ENCODE data around the gene KCNK4. TPM values are rescaled to one million over a fixed set of nuclear protein-coding genes. Genes with fewer than 3 reads are reported as not detected.

KCNK4 gene
- total RNA-seq, 1 donor from 2014 or later: not detected

DNA sequence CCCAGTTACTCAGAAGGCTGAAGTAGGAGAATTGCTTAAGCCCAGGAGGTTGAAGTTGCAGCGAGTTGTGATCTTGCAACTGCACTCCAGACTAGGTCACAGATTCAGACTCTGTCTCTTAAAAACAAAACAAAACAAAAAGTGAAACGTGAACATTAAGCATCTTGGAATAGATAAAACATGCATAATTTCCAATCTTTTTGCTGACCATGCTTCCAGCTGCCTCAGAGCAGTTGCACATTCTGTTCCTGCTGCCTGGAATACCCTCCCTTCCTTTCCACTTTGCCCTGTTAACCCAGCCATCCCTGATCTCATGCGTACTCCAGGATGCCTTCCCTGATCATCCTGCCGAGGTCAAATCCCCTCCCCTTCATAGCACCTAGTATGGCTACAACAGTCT lies 48.2 kb downstream of the KCNK4 start:
- intact Hi-C loops (cut with micrococcal nuclease): no loop called here
- DNase-seq (no peak), ATAC-seq (no peak)

DNA sequence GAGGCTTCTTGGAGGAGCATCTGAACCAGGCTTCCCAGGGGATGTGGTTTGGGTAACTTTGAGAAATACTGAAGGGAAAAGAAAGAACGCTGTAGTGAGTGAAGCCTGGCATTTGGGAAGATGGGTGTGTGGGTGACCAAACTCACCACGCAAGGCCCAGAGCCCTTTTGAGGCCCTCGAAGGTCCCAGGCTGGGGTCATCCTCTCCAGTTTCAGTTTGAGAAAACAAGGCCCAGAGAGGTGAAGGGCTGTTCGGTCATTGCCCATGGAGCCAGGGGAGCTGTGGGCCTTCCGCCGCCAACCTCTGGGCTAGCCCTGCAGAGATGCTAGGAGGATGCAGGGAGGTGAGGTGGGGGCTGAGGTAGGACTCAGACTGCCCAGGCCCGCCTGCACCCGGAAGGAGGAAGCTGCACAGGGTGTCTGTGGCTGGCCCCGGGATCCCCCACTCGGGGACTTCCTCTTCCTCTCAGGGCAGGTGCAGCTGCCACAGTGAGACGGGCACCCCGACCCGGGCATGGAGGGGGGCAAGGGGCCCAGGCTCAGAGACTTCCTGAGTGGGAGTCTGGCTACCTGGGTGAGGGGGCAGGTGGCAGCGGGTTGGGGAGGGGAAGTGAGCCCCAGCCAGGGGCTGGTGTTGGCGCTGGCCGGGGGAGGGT lies 48.8 kb downstream of the KCNK4 start, which contains the start of gene CCDC88B:
Gene CCDC88B (plus strand): TSS at position 451 of the 655 bp plus-strand sequence. CDS start 63 bp downstream, at position 514.
- peak; percentile 76 for DNase-seq
- ATAC-seq: peak; percentile 6
- intact Hi-C loops (cut with micrococcal nuclease): no loop called here

DNA sequence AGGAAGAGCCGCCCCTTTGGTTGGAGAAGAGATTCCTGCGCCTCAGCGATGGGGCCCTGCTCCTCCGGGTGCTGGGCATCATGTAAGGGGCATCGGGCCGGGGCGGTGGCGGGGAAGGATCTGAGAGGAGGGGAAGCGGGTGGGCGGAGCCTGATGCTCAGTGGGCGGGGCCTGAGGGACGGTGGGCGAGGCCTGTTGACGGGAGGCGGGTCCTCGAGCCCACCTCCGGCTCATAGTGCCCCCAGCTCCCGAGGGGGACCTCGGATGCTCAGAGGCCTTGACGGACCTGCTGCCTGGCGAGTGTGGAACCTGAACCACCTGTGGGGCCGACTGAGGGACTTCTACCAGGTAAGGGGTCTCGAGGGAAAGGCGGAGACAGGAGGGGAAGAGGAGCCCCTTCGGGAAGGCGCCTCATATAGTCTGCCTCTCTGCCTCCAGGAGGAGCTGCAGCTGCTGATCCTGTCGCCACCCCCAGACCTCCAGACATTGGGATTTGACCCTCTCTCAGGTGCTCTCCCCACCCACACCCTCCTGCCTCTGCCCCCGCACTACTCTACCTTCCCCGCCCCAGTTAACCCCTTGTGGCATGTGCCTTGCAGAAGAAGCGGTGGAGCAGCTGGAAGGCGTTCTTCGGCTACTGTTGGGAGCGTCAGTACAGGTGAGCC lies 49.7 kb downstream of the KCNK4 start:
- DNase-seq (peak; percentile 65), ATAC-seq (no peak)
- intact Hi-C loops (cut with micrococcal nuclease): no loop called here

DNA sequence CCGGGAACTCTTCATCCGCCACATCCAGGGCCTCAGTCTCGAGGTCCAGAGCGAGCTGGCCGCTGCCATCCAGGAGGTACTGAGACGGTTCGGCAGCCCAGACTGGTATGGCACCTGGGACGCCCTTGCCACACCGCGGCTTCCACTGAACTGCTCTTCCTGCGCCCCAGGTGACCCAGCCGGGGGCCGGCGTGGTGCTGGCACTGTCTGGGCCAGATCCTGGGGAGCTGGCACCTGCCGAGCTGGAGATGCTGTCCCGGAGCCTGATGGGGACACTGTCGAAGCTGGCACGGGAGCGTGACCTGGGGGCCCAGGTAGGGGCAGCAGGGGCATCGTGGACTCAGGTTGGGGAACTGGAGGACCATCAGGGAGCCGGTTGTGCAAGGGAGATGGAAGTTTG lies 50.3 kb downstream of the KCNK4 start:
- no peak for DNase-seq
- ATAC-seq: no peak
- intact Hi-C loops (cut with micrococcal nuclease): no loop called here

DNA sequence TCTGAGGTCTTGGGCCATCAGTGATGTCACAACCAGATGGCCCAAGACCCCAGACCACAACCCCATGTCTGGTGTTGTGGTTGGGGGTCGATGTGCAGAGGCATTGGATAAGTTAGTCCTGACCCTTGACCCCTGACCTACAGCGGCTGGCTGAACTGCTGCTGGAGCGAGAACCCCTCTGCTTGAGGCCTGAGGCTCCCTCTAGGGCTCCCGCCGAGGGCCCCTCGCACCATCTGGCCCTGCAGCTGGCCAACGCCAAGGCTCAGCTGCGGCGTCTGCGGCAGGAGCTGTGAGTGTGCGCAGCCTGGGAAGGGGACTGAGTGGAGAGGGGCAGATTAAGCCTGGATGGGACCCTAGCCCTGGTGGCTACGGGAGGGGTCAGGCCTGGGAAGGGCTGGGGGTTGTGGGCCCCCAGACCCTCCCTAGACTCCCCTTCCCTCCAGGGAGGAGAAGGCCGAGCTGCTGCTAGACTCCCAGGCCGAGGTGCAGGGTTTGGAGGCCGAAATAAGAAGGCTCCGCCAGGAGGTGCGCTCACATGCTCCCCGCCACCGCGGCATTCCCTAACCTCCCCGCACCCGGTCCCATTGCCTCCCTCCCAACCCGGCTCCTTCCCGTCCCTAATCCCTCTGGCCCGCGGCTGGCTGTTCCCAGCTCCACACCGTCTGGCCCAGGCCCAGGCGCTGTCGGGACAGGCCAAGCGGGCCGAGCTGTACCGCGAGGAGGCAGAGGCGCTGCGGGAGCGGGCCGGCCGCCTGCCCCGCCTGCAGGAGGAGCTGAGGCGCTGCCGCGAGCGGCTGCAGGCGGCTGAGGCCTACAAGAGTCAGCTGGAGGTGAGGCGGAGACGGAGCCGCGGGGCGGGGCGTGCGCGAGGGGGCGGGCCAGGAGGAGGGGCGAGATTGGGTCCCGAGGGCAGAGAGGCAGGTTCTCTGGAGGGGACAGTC lies 51.0 kb downstream of the KCNK4 start:
- ATAC-seq: peak; percentile 95
- peak; percentile 94 for DNase-seq
- intact Hi-C loops (cut with micrococcal nuclease): no loop called here

DNA sequence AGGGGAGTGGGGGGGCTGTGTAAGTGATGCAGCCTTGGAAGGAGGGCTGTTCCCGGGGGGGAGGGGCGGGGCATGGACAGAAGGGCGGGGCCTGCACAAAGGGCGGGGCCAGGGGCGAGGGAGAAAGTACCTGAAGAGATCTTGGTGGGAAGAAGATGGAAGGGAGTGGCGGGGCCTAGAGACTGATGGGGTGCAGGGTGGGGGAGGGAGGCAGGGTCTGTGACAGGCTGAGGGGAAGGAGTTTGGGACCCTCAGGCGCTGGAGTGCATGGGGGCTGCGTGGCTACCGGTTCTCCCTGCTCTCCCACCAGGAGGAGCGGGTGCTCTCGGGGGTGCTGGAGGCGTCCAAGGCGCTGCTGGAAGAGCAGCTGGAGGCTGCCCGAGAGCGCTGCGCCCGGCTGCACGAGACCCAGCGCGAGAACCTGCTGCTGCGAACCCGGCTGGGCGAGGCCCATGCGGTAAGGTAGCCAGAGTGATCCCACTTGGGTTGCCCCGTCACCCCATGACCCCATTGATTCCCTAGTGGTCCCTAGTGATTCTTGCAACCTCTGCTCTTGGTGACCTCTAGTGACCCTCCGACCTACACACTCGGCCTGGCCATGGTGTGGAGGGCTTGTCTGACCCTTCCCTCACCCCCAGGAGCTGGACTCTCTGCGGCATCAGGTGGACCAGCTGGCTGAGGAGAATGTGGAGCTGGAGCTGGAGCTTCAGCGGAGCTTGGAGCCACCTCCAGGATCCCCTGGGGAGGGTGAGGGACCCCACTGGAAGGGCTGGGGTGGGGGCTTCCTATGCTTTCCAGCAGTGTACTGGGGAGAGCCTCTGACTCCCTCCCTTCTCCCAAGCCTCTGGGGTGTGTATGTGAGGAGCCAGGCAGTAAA lies 52.0 kb downstream of the KCNK4 start:
- no peak for DNase-seq
- intact Hi-C loops (cut with micrococcal nuclease): no loop called here
- ATAC-seq: no peak

DNA sequence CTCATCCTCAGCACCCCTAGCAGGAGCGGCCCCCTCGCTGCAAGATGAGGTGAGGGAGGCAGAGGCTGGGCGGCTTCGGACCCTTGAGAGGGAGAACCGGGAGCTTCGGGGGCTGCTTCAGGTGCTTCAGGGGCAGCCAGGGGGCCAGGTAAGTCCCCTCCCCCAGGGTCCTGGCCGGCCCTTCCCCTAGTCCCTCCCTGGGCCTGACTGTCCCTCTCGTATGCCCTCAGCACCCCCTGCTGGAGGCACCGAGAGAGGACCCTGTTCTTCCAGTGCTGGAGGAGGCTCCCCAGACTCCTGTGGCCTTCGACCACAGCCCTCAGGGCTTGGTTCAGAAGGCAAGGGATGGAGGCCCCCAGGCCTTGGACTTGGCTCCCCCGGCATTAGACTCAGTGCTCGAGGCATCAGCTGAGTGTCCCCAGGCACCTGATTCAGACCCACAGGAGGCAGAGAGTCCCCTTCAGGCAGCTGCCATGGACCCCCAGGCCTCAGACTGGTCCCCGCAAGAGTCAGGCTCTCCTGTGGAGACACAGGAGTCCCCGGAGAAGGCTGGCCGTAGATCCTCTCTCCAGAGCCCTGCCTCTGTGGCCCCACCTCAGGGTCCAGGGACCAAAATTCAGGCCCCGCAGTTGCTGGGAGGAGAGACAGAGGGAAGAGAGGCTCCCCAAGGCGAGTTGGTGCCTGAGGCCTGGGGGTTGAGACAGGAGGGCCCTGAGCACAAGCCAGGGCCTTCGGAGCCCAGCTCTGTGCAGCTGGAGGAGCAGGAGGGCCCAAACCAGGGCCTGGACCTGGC lies 52.9 kb downstream of the KCNK4 start:
- ATAC-seq (peak; percentile 25), DNase-seq (no peak)
- intact Hi-C loops (cut with micrococcal nuclease): no loop called here

DNA sequence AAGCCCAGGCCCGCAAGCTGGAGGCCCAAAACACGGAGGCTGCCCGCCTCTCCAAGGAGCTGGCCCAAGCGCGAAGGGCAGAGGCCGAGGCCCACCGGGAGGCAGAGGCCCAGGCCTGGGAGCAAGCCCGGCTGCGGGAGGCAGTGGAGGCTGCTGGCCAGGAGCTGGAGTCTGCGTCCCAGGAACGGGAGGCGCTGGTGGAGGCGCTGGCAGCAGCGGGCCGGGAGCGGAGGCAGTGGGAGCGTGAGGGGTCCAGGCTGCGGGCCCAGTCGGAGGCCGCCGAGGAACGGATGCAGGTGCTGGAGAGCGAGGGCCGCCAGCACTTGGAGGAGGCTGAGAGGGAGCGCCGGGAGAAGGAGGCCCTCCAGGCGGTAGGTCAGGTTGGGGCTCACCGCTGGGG lies 53.7 kb downstream of the KCNK4 start:
- intact Hi-C loops (cut with micrococcal nuclease): no loop called here
- DNase-seq (no peak), ATAC-seq (no peak)

DNA sequence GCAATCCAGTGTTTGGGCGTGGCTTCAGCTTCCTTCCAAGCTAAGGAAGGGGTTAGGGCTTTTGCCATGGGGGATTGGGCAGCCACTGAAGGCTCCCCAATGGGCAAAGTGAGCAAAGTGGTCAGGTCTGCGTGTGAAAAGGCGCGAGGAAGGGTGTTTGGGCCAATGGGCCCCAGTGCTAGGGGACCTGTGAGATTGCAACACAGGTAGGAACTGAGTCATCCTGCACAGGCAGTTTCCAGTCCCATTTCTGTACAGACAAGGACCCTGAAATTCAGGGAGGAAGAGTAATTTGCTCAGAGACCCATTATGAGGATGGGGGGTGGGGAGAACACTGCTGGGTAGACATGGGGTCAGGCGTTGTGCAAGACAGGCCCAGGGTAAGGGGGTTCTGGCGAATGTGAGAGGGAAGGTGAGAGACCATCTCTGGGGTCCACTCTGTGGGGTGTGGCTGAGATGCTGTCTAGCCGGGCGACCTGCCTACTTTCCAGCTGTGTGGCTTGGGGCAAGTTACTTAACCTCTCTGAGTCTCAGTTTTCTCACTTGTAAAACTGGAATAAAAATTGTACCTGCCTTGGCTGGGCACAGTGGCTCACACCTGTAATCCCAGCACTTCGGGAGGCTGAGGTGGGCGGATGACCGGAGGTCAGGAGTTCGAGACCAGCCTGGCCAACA lies 56.2 kb downstream of the KCNK4 start:
- ATAC-seq (no peak), DNase-seq (no peak)
- intact Hi-C loops (cut with micrococcal nuclease): no loop called here

DNA sequence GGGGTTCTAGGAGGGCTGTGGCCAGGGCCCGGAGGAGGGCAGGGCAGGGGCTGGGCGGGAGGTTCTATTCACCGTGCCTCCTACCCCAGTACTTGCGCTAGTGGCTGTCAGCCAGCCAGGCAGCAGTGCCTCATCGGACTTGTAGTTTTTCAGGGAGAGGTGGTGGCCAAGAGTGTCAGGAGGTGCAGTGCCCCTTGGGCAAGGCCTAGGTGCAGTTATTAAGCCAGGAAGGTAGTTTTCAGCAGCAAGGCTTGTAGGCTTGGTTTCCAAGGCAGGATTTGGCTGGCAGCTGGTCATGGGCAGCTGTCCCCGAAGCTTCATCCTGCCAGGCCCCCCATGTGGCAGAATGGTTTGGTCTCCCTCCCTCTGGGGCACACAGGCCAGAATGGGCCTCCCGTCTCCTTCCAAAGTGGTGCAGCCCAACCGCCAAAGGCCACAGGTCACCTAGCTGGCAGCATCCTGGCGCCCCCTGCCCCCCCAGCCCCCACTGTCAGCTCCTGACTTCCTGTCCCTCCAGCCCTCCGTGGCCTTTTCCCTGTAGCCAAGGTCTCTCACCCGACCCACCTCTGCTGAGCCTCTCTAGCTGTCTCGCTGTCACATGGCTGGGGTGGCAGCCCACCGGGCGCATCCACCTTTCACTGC lies 57.4 kb downstream of the KCNK4 start:
- intact Hi-C loops (cut with micrococcal nuclease): no loop called here
- ATAC-seq: no peak
- no peak for DNase-seq

DNA sequence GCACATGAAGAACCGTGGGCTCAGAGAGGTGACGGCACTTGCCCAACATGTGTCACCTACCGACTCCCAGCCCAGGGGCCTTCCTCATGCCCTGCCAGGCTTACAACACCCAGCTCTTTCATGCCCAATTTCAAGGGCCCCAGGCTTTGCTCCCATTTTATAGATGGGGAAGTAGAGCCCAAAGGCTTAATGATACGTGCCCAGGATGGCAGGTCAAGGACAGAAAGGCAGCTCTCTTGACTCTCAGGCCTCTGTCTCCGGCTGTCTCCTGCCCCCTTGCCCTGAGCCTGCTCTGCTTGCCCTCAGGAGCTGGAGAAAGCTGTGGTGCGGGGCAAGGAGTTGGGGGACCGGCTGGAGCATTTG lies 57.9 kb downstream of the KCNK4 start:
- intact Hi-C loops (cut with micrococcal nuclease): no loop called here
- DNase-seq: no peak
- ATAC-seq: no peak

DNA sequence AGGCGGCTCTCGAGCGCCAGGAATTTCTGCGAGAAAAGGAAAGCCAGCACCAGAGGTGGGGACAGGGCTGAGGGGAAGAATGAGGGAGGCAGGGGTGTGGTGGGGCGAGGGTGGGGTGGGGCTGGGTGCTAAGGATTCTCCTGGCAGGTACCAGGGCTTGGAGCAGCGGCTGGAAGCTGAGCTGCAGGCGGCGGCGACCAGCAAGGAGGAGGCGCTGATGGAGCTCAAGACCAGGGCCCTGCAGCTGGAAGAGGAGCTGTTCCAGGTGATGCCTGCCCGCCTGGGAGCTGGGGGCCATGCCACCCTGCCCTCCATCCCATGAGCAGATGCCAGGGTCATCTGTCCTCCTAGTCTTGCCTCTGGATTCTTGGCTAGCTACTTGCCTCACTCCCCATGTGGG lies 58.3 kb downstream of the KCNK4 start:
- no peak for DNase-seq
- intact Hi-C loops (cut with micrococcal nuclease): no loop called here
- no peak for ATAC-seq

Small RNAs within 50 kb of the gene (microRNA-seq; reads per million reads assigned to microRNA genes)
- not detected for gene MIR7155 (ENCODE audit: borderline number of aligned reads)

Other genes starting within 250 kb of the KCNK4 start
- 139 TPM for gene MACROD1, start 125.2 kb upstream of the KCNK4 start, total RNA-seq
- 127 TPM for gene STIP1, start 105.1 kb upstream of the KCNK4 start, total RNA-seq
- gene FERMT3, start 84.6 kb upstream of the KCNK4 start, total RNA-seq: 6.9 TPM
- gene TRPT1, start 65.1 kb upstream of the KCNK4 start, total RNA-seq: 84.9 TPM
- 73.9 TPM for gene NUDT22, start 65.0 kb upstream of the KCNK4 start, total RNA-seq
- 59.1 TPM for gene DNAJC4, start 60.8 kb upstream of the KCNK4 start, total RNA-seq
- gene VEGFB, start 56.7 kb upstream of the KCNK4 start, total RNA-seq: 305 TPM
- 50.0 TPM for gene FKBP2, start 50.2 kb upstream of the KCNK4 start, total RNA-seq
- gene PPP1R14B, start 44.4 kb upstream of the KCNK4 start, total RNA-seq: 132 TPM
- gene PLCB3, start 39.8 kb upstream of the KCNK4 start, total RNA-seq: 12.0 TPM
- 98.7 TPM for gene BAD, start 6.6 kb upstream of the KCNK4 start, total RNA-seq
- 33.6 TPM for gene GPR137, start 5.5 kb upstream of the KCNK4 start, total RNA-seq
- gene CATSPERZ, start 9.1 kb downstream of the KCNK4 start, total RNA-seq: not detected
- gene ESRRA, start 14.2 kb downstream of the KCNK4 start, total RNA-seq: 256 TPM
- gene TRMT112, start 26.3 kb downstream of the KCNK4 start, total RNA-seq: 83.4 TPM
- gene PRDX5, start 26.8 kb downstream of the KCNK4 start, total RNA-seq: 362 TPM
- 7.2 TPM for gene CCDC88B, start 48.9 kb downstream of the KCNK4 start, total RNA-seq
- gene RPS6KA4, start 67.9 kb downstream of the KCNK4 start, total RNA-seq: 15.1 TPM

Measured in left ventricle myocardium superior (tissue), 1 donor.